ENCODE data around the gene CAPN13. TPM values are rescaled to one million over a fixed set of nuclear protein-coding genes. Genes with fewer than 3 reads are reported as not detected.

The CAPN13 gene
- total RNA-seq, 4 donors from 2014 or later: 0.18 to 5.8 (median 1.8) TPM

DNA sequence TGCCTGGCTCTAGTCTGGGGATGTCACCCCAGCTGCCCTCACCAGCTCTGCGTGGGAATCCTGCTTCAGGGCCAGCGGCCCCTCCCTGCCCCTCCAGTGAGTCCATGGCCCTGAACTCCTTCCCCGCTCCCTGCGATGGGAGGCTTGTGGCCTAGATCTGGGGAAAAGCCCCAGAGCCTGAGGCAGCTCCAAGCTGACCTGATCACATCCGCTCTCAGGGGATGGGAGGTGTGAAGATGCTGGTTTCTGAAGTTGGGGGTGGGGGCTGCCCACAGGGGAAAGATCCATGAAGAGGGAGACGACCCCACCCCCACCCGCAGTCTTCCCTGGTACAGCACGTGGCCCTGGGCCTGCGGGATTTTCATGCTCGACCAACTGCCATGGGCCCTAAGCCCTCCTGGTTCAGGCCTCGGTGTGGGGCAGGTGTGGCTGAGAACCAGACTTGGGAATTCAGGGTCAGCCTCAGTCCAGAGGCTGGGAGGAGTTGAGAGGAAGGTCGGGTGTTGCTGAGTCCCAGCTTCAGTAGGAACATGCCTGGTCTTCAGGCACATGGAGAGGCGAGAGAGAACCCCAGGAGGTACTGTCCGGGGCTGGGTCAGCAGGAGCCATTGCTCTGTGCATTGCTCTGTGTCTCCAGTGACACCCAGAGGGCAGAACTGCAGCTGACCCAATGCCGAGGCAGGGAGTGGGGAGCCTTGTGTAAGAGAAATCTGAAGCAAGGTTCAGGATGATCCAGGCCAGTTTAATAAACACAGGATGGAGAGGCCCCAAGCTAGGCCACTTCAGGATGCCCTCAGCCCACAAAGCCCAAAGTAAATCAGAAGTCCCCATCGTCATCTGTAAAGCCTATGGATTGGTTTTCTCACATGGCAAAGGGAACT lies 115.1 kb downstream of the CAPN13 start:
- Histone ChIP-seq H3K4me3 (no peak overlapping the region), H3K27me3 (peaks cover 0 to 10% (median 0%) of the 10 kb centered on the region in 4 donors), H3K4me1 (peaks cover 0 to 28% (median 0%) of the 10 kb centered on the region in 3 donors), H3K27ac (peak overlapping the region in 1 of 4 donors; percentile 83), H3K36me3 (no peaks in the 10 kb centered on the region), H3K9me3 (no peaks in the 10 kb centered on the region)
- 80 to 86% methylated on average over 1 to 10 of the region's 16 CpGs for WGBS, 2 donors
- TF ChIP-seq, protein P1, sequence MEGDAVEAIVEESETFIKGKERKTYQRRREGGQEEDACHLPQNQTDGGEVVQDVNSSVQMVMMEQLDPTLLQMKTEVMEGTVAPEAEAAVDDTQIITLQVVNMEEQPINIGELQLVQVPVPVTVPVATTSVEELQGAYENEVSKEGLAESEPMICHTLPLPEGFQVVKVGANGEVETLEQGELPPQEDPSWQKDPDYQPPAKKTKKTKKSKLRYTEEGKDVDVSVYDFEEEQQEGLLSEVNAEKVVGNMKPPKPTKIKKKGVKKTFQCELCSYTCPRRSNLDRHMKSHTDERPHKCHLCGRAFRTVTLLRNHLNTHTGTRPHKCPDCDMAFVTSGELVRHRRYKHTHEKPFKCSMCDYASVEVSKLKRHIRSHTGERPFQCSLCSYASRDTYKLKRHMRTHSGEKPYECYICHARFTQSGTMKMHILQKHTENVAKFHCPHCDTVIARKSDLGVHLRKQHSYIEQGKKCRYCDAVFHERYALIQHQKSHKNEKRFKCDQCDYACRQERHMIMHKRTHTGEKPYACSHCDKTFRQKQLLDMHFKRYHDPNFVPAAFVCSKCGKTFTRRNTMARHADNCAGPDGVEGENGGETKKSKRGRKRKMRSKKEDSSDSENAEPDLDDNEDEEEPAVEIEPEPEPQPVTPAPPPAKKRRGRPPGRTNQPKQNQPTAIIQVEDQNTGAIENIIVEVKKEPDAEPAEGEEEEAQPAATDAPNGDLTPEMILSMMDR (IDR thresholded peaks at IDR 0.05): peak in 1 of 6 experiments; percentile 3
- no peak for TF ChIP-seq POLR2A (IDR thresholded peaks at IDR 0.05)
- DNase-seq: no peak
- intact Hi-C loops (cut with DNase I): no loop called here

- intact Hi-C loops (cut with DNase I): no loop called here
- H3K4me3 ChIP-seq: no peak overlapping the region
- TF ChIP-seq POLR2A (IDR thresholded peaks at IDR 0.05): no peak
- TF ChIP-seq, protein P1 (IDR thresholded peaks at IDR 0.05): no peak
- 86 to 87% methylated on average over 3 to 7 of the region's 7 CpGs for WGBS, 2 donors
- peaks cover 0 to 10% (median 0%) of the 10 kb centered on the region in 4 donors for H3K27me3 ChIP-seq
- peaks cover 0 to 28% (median 0%) of the 10 kb centered on the region in 3 donors for H3K4me1 ChIP-seq
- DNase-seq: no peak
- peak overlapping the region in 2 of 4 donors; percentile 70 to 83 for H3K27ac ChIP-seq
- no peaks in the 10 kb centered on the region for H3K36me3 ChIP-seq
- no peaks in the 10 kb centered on the region for H3K9me3 ChIP-seq
Observed at GRCh38 chr2:30691091-30691947, 115.9 kb downstream of the CAPN13 start.

- H3K36me3 ChIP-seq: no peaks in the 10 kb centered on the region
- no peak for DNase-seq
- H3K4me1 ChIP-seq: peaks cover 0 to 28% (median 0%) of the 10 kb centered on the region in 3 donors
- intact Hi-C loops (cut with DNase I): no loop called here
- peak overlapping the region; percentile 56 to 83 (median 66) for H3K27ac ChIP-seq
- H3K27me3 ChIP-seq: peaks cover 0 to 10% (median 0%) of the 10 kb centered on the region in 4 donors
- TF ChIP-seq, protein P1 (IDR thresholded peaks at IDR 0.05): no peak
- no peak for TF ChIP-seq POLR2A (IDR thresholded peaks at IDR 0.05)
- H3K4me3 ChIP-seq: no peak overlapping the region
- WGBS, 2 donors: 46 to 74% methylated on average over 4 to 5 of the region's 5 CpGs
- H3K9me3 ChIP-seq: no peaks in the 10 kb centered on the region
Observed at GRCh38 chr2:30690126-30690561, 117.1 kb downstream of the CAPN13 start.

- no peaks in the 10 kb centered on the region for H3K9me3 ChIP-seq
- peaks cover 0 to 10% (median 0%) of the 10 kb centered on the region in 4 donors for H3K27me3 ChIP-seq
- H3K4me3 ChIP-seq: no peak overlapping the region
- H3K4me1 ChIP-seq: peaks cover 0 to 28% (median 0%) of the 10 kb centered on the region in 3 donors
- H3K36me3 ChIP-seq: no peaks in the 10 kb centered on the region
- 52 to 70% methylated on average over 2 of the region's 6 CpGs for WGBS, 2 donors
- intact Hi-C loops (cut with DNase I): no loop called here
- TF ChIP-seq POLR2A (IDR thresholded peaks at IDR 0.05): no peak
- TF ChIP-seq, protein P1 (IDR thresholded peaks at IDR 0.05): no peak
- no peak for DNase-seq
- peak overlapping the region; percentile 56 to 83 (median 66) for H3K27ac ChIP-seq
Observed at GRCh38 chr2:30689496-30690125, 117.6 kb downstream of the CAPN13 start.

All from esophagus squamous epithelium (tissue), 5 donors.